K562 (cell line): Measurements from ENCODE around the gene DLG3.

Experiments used
- CTCF ChIP-seq, 3 experiments: IDR thresholded peaks in 2 of 3; conservative IDR thresholded peaks in 1 of 3; 2 replicates each; pipeline ENCODE4 v1.5.1; 2011 to 2012; ENCODE audit warnings: low read length in 3 of 3, mild to moderate bottlenecking in 3 of 3, control low read depth in 2 of 3, improper control_type of control experiment in 1 of 3, inconsistent platforms in 1 of 3, low read depth in 1 of 3, mixed read lengths in 1 of 3, moderate library complexity in 1 of 3; ENCODE audit not compliant: insufficient read depth in 2 of 3
- IRF1 ChIP-seq: sonication (generic); formaldehyde crosslinking; IDR thresholded peaks from 2 replicates; pipeline ENCODE4 v1.8.0; 2022; ENCODE audit warnings: missing genetic modification reagents, mild to moderate bottlenecking, borderline replicate concordance
- POLR2A ChIP-seq: fragments of 450-650 bp; conservative IDR thresholded peaks from 2 replicates; pipeline ENCODE4 v1.6.1; 2016
- POLR2AphosphoS5 ChIP-seq: IDR thresholded peaks from 2 replicates; pipeline ENCODE4 v1.6.1; 2011; ENCODE audit warnings: mild to moderate bottlenecking, low read depth, low read length, moderate library complexity; ENCODE audit not compliant: control insufficient read depth, insufficient read depth
- PPARD ChIP-seq: fragments of 250-450 bp; sonication (Bioruptor Pico); IDR thresholded peaks from 2 replicates; pipeline ENCODE4 v1.8.0; 2022; ENCODE audit warnings: inconsistent platforms, mild to moderate bottlenecking, moderate library complexity
- SP1 ChIP-seq: sonication (generic); formaldehyde crosslinking; IDR thresholded peaks from 2 replicates; pipeline ENCODE4 v1.8.1; 2022; ENCODE audit warnings: mild to moderate bottlenecking, missing genetic modification reagents
- THRAP3 ChIP-seq: fragments of 450-650 bp; IDR thresholded peaks from 2 replicates; pipeline ENCODE4 v1.6.1; 2016; ENCODE audit warnings: mild to moderate bottlenecking, inconsistent platforms, borderline replicate concordance
- ZBTB11 ChIP-seq, 3 experiments: fragments of 200-800 bp in 1 of 3; fragments of 250-450 bp in 1 of 3; fragments of 450-650 bp in 1 of 3; sonication (Bioruptor Pico) in 1 of 3; sonication (Bioruptor generic) in 1 of 3; formaldehyde crosslinking in 1 of 3; IDR thresholded peaks; 2 replicates each; pipeline versions ENCODE4 v1.6.1 to v1.8.0; 2016 to 2022; ENCODE audit warnings: mild to moderate bottlenecking in 2 of 3, missing genetic modification characterization in 2 of 3, missing compliant biosample characterization in 1 of 3, moderate library complexity in 1 of 3

GRCh38 chrX:70554948-70555347 is 110.3 kb downstream of the DLG3 start:
- TF ChIP-seq POLR2AphosphoS5 (no peak), IRF1 (CRISPR knock-in tag) (no peak), THRAP3 (no peak), CTCF (IDR thresholded peaks at IDR 0.05 in 2 of 3, conservative IDR thresholded peaks at IDR 0.05 in 1 of 3; ENCODE audit: insufficient read depth in 2 of 3, low read depth in 1 of 3, low read length in 3 of 3) (no peak), SP1 (CRISPR knock-in tag) (no peak), PPARD (CRISPR knock-in tag) (no peak), POLR2A (no peak), ZBTB11 (CRISPR knock-in tag; IDR thresholded peaks at IDR 0.05) (no peak)
